ENCODE results near the gene KAZN.

KAZN gene

DNA sequence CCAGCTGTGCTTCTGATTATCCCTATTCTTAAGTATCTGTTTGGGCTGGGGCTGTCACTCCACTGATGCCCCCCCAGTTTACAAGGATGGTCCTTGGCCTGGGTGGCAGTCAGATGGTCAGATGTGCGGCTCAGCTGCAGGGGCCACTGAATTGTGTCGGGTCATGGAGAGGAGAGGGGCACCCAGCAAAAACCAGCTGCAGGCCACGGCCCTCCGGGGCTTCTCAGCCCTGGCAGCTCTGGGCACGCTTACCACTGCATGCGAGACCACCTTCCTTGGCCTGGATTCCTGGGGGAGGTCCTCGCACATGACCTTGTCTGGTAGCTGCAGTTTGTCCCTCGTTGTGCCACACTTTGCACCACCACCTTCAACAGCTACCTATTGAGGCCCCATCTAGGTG, 390.2 kb downstream of the KAZN start:
- H3K4me3 ChIP-seq (ENCODE audit: low read depth, low read length), result no peak overlapping the region
- no peaks in the 10 kb centered on the region for H3K27me3 ChIP-seq (ENCODE audit: control insufficient read depth, insufficient read depth, low read length)
- no peaks in the 10 kb centered on the region for H3K9me3 ChIP-seq (ENCODE audit: control insufficient read depth, insufficient read depth, low read depth, low read length)
- H3K9ac ChIP-seq (ENCODE audit: low read length), result no peak overlapping the region
- peaks cover 5% of the 10 kb centered on the region; the same call in 1 of the 2 replicates for H3K4me1 ChIP-seq (ENCODE audit: control insufficient read depth, insufficient read depth, low read length)
- no peaks in the 10 kb centered on the region for H3K36me3 ChIP-seq (ENCODE audit: control insufficient read depth, insufficient read depth, low read length)
- no peak overlapping the region for H3K27ac ChIP-seq (ENCODE audit: low read depth, low read length)

DNA sequence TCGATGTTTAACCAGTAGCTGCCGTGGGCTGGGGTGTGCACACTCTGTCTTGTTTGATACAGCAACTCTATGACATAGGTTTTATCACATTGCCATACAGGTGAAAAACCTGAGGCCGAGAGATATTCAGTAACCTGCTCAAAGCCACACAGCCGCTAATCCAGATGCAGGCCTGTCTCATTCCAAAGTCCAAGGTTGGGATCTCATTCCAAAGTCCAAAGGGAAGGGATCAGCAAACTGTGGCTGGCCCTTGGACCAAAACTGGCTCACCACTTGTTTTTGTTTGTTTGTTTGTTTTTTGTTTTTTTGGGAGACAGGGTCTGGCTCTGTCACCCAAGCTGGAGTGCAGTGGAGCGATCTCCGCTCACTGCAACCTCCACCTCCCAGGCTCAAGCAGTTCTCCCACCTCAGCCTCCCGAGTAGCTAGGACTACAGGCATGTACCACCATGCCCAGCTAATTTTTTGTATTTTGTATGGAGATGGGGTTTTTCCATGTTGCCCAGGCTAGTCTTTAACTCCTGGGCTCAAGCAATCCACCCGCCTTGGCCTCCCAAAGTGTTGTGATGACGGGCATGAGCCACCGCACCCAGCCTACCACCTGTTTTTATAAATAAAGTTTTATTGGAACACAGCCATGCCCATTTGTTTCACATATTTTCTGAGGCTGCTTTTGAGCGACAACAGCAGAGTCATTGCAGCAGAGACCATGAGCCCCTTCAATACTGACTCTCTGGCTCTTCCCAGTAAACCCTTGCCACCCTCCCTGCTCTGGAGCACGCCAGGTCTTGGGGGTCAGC, 391.6 kb downstream of the KAZN start:
- no peaks in the 10 kb centered on the region for H3K9me3 ChIP-seq (ENCODE audit: control insufficient read depth, insufficient read depth, low read depth, low read length)
- no peak overlapping the region for H3K27ac ChIP-seq (ENCODE audit: low read depth, low read length)
- H3K9ac ChIP-seq (ENCODE audit: low read length), result no peak overlapping the region
- H3K36me3 ChIP-seq (ENCODE audit: control insufficient read depth, insufficient read depth, low read length), result no peaks in the 10 kb centered on the region
- H3K4me1 ChIP-seq (ENCODE audit: control insufficient read depth, insufficient read depth, low read length), result peaks cover 7% of the 10 kb centered on the region; the same call in 1 of the 2 replicates
- H3K4me3 ChIP-seq (ENCODE audit: low read depth, low read length), result no peak overlapping the region
- no peaks in the 10 kb centered on the region for H3K27me3 ChIP-seq (ENCODE audit: control insufficient read depth, insufficient read depth, low read length)

DNA sequence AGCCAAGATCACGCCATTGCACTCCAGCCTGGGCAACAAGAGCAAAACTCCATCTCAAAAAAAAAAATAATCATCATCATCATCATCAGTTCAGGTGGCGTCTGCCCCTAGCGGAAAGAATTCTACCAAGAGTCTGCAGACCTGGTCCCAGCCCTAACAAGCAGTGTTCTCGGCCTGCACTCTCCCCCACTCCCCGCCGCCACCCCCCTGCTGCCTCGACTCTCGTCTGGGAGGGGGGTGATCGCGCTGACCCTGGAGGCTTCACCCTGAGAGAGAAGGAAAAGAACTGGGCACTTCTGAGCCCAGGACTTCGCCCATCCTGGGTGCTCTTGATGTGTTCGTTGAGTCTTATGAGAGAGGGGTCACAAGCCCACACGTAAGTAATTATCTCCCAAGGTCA, 394.9 kb downstream of the KAZN start:
- Histone ChIP-seq H3K9ac (ENCODE audit: low read length) (no peak overlapping the region), H3K4me3 (ENCODE audit: low read depth, low read length) (no peak overlapping the region), H3K27me3 (ENCODE audit: control insufficient read depth, insufficient read depth, low read length) (no peaks in the 10 kb centered on the region), H3K36me3 (ENCODE audit: control insufficient read depth, insufficient read depth, low read length) (no peaks in the 10 kb centered on the region), H3K27ac (ENCODE audit: low read depth, low read length) (no peak overlapping the region), H3K4me1 (ENCODE audit: control insufficient read depth, insufficient read depth, low read length) (peaks cover 18% of the 10 kb centered on the region; the same call in 1 of the 2 replicates), H3K9me3 (ENCODE audit: control insufficient read depth, insufficient read depth, low read depth, low read length) (no peaks in the 10 kb centered on the region)

DNA sequence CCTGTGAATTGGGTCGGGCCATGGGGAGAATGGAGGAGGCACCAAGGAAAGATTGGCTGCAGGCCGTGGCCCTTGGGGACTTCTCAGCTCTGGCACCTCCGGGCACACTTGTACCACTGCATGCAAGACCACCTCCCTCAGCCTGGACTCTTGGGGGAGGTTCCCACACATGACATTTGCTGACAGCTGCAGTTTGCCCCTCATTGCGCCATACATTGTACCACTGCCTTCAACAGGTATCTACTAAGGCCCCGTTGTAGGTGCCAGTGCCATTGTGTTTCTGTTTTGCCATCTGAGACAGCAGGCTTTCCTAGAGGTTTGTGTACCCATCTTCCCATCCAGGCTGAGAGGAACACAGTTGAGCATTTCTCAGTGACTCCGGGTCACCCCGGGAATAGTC, 395.7 kb downstream of the KAZN start:
- Histone ChIP-seq H3K4me1 (ENCODE audit: control insufficient read depth, insufficient read depth, low read length) (peaks cover 18% of the 10 kb centered on the region; the same call in 1 of the 2 replicates), H3K9me3 (ENCODE audit: control insufficient read depth, insufficient read depth, low read depth, low read length) (no peaks in the 10 kb centered on the region), H3K9ac (ENCODE audit: low read length) (no peak overlapping the region), H3K4me3 (ENCODE audit: low read depth, low read length) (no peak overlapping the region), H3K27ac (ENCODE audit: low read depth, low read length) (no peak overlapping the region), H3K36me3 (ENCODE audit: control insufficient read depth, insufficient read depth, low read length) (no peaks in the 10 kb centered on the region), H3K27me3 (ENCODE audit: control insufficient read depth, insufficient read depth, low read length) (no peaks in the 10 kb centered on the region)

DNA sequence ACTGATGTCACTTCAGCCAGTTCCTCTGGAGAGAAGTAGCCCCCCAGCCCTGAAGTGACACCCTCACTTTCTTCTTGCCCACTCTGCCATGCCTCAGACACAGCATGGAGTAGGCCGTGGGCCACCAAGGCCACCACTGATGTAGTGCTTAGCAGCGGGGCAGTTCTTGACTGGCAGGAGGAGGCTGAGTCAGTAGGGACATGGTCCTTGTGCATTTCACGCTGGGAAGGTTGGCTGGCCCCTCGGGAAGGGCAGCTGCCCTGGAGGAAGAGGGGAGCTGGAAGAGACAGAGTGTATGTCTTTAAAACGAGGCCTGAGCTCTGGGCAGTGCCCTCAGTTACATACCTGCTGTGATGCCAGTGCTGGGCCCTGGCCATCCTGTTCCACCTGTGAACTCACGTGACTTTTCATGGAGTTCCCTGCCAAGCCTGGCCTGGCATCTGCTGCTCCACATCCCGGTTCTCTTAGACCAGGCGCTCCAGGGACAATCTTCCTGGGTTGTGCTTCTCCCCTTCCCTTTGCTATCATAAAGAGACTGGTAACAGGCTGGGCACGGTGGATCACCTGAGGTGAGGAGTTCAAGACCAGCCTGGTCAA, 396.5 kb downstream of the KAZN start:
- no peak overlapping the region for H3K27ac ChIP-seq (ENCODE audit: low read depth, low read length)
- H3K4me3 ChIP-seq (ENCODE audit: low read depth, low read length), result no peak overlapping the region
- no peak overlapping the region for H3K9ac ChIP-seq (ENCODE audit: low read length)
- no peaks in the 10 kb centered on the region for H3K27me3 ChIP-seq (ENCODE audit: control insufficient read depth, insufficient read depth, low read length)
- H3K9me3 ChIP-seq (ENCODE audit: control insufficient read depth, insufficient read depth, low read depth, low read length), result no peaks in the 10 kb centered on the region
- H3K4me1 ChIP-seq (ENCODE audit: control insufficient read depth, insufficient read depth, low read length), result peaks cover 18% of the 10 kb centered on the region; the same call in 1 of the 2 replicates
- H3K36me3 ChIP-seq (ENCODE audit: control insufficient read depth, insufficient read depth, low read length), result no peaks in the 10 kb centered on the region

DNA sequence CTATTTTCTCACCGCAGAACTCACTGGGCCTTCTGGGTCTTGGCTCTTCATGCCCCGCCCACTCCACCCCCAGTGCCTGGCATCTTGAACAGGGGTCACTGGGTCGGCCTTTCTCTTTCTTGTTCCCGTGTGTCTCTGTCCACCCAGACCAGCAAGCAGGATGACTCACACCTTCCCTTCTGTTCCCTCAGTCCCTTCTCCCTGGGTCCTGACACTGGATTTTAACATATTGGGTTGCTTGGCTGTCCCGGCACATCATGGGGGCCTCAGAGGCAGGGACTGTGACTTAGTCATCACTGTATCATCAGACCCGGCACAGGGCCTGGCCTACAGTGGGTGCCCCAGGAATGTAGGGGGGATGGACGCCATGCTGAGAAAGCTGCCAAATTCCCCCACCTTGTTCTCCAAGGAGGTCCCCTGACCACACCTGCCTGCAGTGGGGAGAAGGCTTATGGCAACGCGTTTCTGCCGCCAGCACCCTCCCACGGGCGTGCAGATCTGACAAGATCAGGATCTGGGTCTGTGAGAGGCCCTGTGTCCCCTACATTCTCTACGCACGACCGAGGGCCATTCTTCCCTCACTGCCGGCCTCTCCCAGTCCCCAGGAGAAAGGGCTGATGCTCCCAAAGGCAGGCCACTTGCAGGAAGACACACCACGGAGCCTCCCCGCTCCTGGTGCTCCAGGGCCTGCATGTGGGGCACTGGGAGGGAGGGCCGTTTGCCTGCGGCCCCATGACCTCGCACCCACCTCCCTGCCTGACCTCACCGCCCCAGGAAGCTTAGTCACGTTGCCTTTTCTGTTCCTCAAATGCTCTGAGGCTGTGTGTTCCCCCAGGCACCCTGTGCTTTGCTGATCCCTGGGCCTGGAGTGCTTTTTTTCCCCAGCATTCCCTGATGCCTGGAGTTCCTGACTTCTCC, 397.9 kb downstream of the KAZN start:
- Histone ChIP-seq H3K9ac (ENCODE audit: low read length) (peak overlapping the region; percentile 21), H3K9me3 (ENCODE audit: control insufficient read depth, insufficient read depth, low read depth, low read length) (no peaks in the 10 kb centered on the region), H3K4me3 (ENCODE audit: low read depth, low read length) (no peak overlapping the region), H3K27ac (ENCODE audit: low read depth, low read length) (no peak overlapping the region), H3K4me1 (ENCODE audit: control insufficient read depth, insufficient read depth, low read length) (peaks cover 18% of the 10 kb centered on the region; the same call in 1 of the 2 replicates), H3K27me3 (ENCODE audit: control insufficient read depth, insufficient read depth, low read length) (no peaks in the 10 kb centered on the region), H3K36me3 (ENCODE audit: control insufficient read depth, insufficient read depth, low read length) (no peaks in the 10 kb centered on the region)

GRCh38 chr1:14997646-14998276, 399.3 kb downstream of the KAZN start:
- no peak overlapping the region for H3K27ac ChIP-seq (ENCODE audit: low read depth, low read length)
- no peak overlapping the region for H3K9ac ChIP-seq (ENCODE audit: low read length)
- no peaks in the 10 kb centered on the region for H3K9me3 ChIP-seq (ENCODE audit: control insufficient read depth, insufficient read depth, low read depth, low read length)
- H3K36me3 ChIP-seq (ENCODE audit: control insufficient read depth, insufficient read depth, low read length), result no peaks in the 10 kb centered on the region
- no peaks in the 10 kb centered on the region for H3K27me3 ChIP-seq (ENCODE audit: control insufficient read depth, insufficient read depth, low read length)
- peaks cover 18% of the 10 kb centered on the region; the same call in 1 of the 2 replicates for H3K4me1 ChIP-seq (ENCODE audit: control insufficient read depth, insufficient read depth, low read length)
- H3K4me3 ChIP-seq (ENCODE audit: low read depth, low read length), result no peak overlapping the region

DNA sequence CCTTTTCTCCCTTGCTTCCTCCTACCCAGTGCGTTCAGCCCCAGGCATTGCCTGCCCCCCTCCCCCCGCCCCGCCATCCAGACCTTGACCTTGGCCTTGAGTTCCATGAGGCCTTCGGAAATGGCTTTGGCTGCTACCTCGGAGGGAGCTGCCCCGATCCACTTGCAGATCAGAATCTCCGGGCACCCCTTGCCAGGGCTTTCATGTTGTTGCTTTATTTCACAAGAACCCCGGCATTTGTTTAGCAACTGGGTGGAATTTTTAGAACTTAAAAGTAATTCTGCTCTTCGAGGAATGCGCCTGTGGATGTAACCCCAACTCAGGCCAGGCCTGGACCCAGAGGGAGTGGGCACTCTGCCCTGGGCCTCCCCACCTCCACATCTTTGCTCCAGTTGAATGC, 401.0 kb downstream of the KAZN start:
- peaks cover 18% of the 10 kb centered on the region; the same call in 1 of the 2 replicates for H3K4me1 ChIP-seq (ENCODE audit: control insufficient read depth, insufficient read depth, low read length)
- H3K36me3 ChIP-seq (ENCODE audit: control insufficient read depth, insufficient read depth, low read length), result no peaks in the 10 kb centered on the region
- no peak overlapping the region for H3K4me3 ChIP-seq (ENCODE audit: low read depth, low read length)
- no peaks in the 10 kb centered on the region for H3K27me3 ChIP-seq (ENCODE audit: control insufficient read depth, insufficient read depth, low read length)
- H3K9me3 ChIP-seq (ENCODE audit: control insufficient read depth, insufficient read depth, low read depth, low read length), result no peaks in the 10 kb centered on the region
- H3K27ac ChIP-seq (ENCODE audit: low read depth, low read length), result no peak overlapping the region
- H3K9ac ChIP-seq (ENCODE audit: low read length), result no peak overlapping the region

DNA sequence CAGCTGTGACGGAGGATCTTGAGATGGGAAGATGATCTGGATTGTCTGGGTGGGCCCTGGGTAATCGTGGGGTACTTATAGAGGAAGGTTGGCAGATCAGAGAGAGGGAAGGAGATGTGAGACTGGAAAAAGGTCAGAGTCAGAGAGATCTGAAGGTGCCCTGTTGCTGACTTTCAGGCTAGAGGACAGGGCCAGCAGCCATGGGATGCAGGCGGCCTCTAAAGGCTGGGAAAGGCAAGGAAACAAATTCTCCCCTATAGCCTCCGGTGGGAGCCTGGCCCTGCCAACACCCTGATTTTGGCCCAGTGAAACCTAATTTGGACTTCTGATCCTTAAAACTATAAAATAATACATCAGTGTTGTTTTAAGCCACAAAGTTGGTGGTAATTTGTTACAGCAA, 401.5 kb downstream of the KAZN start:
- Histone ChIP-seq H3K9ac (ENCODE audit: low read length) (no peak overlapping the region), H3K9me3 (ENCODE audit: control insufficient read depth, insufficient read depth, low read depth, low read length) (no peaks in the 10 kb centered on the region), H3K4me3 (ENCODE audit: low read depth, low read length) (no peak overlapping the region), H3K27me3 (ENCODE audit: control insufficient read depth, insufficient read depth, low read length) (no peaks in the 10 kb centered on the region), H3K36me3 (ENCODE audit: control insufficient read depth, insufficient read depth, low read length) (no peaks in the 10 kb centered on the region), H3K27ac (ENCODE audit: low read depth, low read length) (no peak overlapping the region), H3K4me1 (ENCODE audit: control insufficient read depth, insufficient read depth, low read length) (peaks cover 16% of the 10 kb centered on the region; the same call in 1 of the 2 replicates)

GRCh38 chr1:15000671-15001070, 402.2 kb downstream of the KAZN start:
- no peaks in the 10 kb centered on the region for H3K36me3 ChIP-seq (ENCODE audit: control insufficient read depth, insufficient read depth, low read length)
- no peak overlapping the region for H3K27ac ChIP-seq (ENCODE audit: low read depth, low read length)
- peaks cover 16% of the 10 kb centered on the region; the same call in 1 of the 2 replicates for H3K4me1 ChIP-seq (ENCODE audit: control insufficient read depth, insufficient read depth, low read length)
- no peaks in the 10 kb centered on the region for H3K27me3 ChIP-seq (ENCODE audit: control insufficient read depth, insufficient read depth, low read length)
- no peaks in the 10 kb centered on the region for H3K9me3 ChIP-seq (ENCODE audit: control insufficient read depth, insufficient read depth, low read depth, low read length)
- no peak overlapping the region for H3K4me3 ChIP-seq (ENCODE audit: low read depth, low read length)
- no peak overlapping the region for H3K9ac ChIP-seq (ENCODE audit: low read length)
